Measurements from ENCODE around the gene IL3RA.
"Not testable (repeated sequence)": the region's sequence is repeated elsewhere in the genome, so short reads cannot be mapped to it uniquely, and the experiment has no call there.

IL3RA gene

DNA sequence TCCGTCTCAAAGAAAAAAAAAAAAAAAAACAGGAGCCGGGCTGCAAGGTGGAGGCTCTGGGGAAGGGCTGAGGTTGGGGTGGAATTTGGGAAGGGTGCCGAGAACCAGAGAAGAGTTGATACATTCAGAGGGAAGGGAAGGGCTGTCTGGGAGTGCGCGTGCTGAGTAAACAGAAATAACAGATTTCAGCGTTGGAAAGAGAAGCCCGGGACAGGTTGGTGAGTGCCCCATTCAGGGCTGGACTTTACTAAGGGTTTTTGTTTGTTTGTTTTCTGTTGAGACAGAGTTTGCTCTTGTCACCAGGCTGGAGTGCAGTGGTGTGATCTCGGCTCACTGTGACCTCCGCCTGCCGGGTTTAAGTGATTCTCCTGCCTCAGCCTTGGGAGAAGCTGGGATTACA, 1.7 kb upstream of the IL3RA start:
- Histone ChIP-seq H3K36me3 (ENCODE audit: control insufficient read depth, low read length) (no peaks in the 10 kb centered on the region), H3K4me2 (ENCODE audit: low read length) (no peak overlapping the region), H3K27ac (ENCODE audit: low read depth, low read length) (no peak overlapping the region), H3F3A (ENCODE audit: control insufficient read depth, insufficient read depth) (0 out of 2 replicates have a peak, but pooled peaks cover 5% of the 10 kb centered on the region), H3K4me3 (ENCODE audit: low read length) (no peak overlapping the region), H3K9me3 (ENCODE audit: control insufficient read depth, insufficient read depth, low read length) (peaks cover 7% of the 10 kb centered on the region; the same call in 1 of the 2 replicates), H3K79me2 (ENCODE audit: control insufficient read depth, low read length) (no peaks in the 10 kb centered on the region), H4K20me1 (ENCODE audit: control insufficient read depth, insufficient read depth, low read depth, low read length) (no peaks in the 10 kb centered on the region), H3K27me3 (ENCODE audit: control insufficient read depth, low read length) (peaks cover 9% of the 10 kb centered on the region), H3K9me2 (replicated peaks; ENCODE audit: control insufficient read depth, low read length) (no peaks in the 10 kb centered on the region), H3K4me1 (ENCODE audit: control insufficient read depth, low read length) (peaks cover 44% of the 10 kb centered on the region)
- TF ChIP-seq, protein P1, sequence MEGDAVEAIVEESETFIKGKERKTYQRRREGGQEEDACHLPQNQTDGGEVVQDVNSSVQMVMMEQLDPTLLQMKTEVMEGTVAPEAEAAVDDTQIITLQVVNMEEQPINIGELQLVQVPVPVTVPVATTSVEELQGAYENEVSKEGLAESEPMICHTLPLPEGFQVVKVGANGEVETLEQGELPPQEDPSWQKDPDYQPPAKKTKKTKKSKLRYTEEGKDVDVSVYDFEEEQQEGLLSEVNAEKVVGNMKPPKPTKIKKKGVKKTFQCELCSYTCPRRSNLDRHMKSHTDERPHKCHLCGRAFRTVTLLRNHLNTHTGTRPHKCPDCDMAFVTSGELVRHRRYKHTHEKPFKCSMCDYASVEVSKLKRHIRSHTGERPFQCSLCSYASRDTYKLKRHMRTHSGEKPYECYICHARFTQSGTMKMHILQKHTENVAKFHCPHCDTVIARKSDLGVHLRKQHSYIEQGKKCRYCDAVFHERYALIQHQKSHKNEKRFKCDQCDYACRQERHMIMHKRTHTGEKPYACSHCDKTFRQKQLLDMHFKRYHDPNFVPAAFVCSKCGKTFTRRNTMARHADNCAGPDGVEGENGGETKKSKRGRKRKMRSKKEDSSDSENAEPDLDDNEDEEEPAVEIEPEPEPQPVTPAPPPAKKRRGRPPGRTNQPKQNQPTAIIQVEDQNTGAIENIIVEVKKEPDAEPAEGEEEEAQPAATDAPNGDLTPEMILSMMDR (IDR thresholded peaks at IDR 0.05; ENCODE audit: low read depth, low read length, poor library complexity, severe bottlenecking), result no peak
- no peak for TF ChIP-seq EZH2phosphoT487 (IDR thresholded peaks at IDR 0.05; ENCODE audit: borderline replicate concordance, low read length)

DNA sequence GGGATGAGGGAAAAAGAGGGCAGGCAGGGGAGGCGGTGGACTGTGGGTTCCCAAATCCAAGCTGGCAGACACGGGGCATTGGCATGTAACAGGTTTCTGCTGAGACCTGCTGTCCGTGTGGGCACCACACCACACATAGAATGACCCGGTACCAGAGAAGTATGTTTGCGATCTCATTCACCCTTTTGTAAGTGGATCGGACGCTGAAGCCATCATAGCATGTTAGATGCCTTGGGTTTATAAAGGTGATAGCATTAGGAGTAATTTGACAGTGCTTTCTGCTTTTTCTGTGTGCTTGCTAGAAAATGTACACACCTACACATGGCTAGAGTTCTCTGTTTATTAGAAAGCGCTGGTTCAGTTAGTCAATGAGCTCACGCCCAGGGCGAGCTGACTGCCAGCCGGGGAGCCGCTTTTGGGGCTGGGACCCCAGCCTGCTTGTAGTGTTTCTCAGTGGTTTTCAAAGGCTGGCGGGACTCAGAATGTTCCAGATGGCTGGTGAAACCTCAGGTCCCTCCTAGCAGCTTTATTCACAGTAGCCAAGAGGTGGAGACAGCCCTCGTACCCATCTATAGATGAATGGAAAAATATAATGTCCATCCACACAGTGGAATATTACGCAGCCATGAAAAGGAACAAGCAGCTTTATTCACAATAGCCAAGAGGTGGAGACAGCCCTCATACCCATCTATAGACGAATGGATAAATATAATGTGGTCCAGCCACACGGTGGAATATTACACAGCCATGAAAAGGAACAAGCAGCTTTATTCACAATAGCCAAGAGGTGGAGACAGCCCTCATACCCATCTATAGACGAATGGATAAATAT, 579 bp downstream of the IL3RA start:
- Histone ChIP-seq H4K20me1 (ENCODE audit: control insufficient read depth, insufficient read depth, low read depth, low read length) (no peaks in the 10 kb centered on the region), H3K4me3 (ENCODE audit: low read length) (peak overlapping the region; percentile 11; the same call in 1 of the 2 replicates), H3K4me2 (ENCODE audit: low read length) (peak overlapping the region; percentile 39), H3K9me3 (ENCODE audit: control insufficient read depth, insufficient read depth, low read length) (peaks cover 7% of the 10 kb centered on the region; the same call in 1 of the 2 replicates), H3F3A (ENCODE audit: control insufficient read depth, insufficient read depth) (0 out of 2 replicates have a peak, but pooled peaks cover 5% of the 10 kb centered on the region), H3K27ac (ENCODE audit: low read depth, low read length) (no peak overlapping the region), H3K27me3 (ENCODE audit: control insufficient read depth, low read length) (peaks cover 9% of the 10 kb centered on the region), H3K79me2 (ENCODE audit: control insufficient read depth, low read length) (no peaks in the 10 kb centered on the region), H3K9me2 (replicated peaks; ENCODE audit: control insufficient read depth, low read length) (no peaks in the 10 kb centered on the region), H3K4me1 (ENCODE audit: control insufficient read depth, low read length) (peaks cover 29% of the 10 kb centered on the region), H3K36me3 (ENCODE audit: control insufficient read depth, low read length) (no peaks in the 10 kb centered on the region)
- no peak for TF ChIP-seq EZH2phosphoT487 (IDR thresholded peaks at IDR 0.05; ENCODE audit: borderline replicate concordance, low read length)
- TF ChIP-seq, protein P1 (IDR thresholded peaks at IDR 0.05; ENCODE audit: low read depth, low read length, poor library complexity, severe bottlenecking), result no peak

DNA sequence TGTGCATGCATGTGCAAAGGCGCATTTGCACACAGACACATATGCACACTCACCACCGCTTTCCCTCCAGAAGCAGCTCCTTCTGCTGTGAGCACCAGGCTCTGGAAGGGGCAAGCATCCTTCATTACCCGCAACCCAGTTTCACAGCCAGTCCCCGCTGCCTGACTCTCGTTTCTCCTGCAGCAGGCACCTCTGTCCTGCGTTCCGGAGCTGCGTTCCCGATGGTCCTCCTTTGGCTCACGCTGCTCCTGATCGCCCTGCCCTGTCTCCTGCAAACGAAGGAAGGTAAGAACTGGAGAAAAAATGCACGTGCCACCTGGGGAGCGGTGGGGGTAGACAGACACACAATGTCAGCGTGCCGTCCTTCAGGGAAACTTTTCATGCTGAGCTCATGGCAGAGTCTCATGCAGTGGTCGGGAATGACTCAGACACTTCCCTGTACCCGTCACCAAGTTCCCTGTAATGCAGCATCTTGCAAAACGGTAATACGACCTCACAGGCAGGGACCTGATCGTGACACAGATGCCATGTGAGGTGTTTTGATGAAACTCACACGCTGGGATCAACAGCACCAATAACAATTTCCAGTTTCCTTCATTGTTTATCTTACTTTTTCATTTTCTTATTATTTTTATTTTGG, 5.1 kb downstream of the IL3RA start:
- no peak overlapping the region for H3K27ac ChIP-seq (ENCODE audit: low read depth, low read length)
- TF ChIP-seq, protein P1 (IDR thresholded peaks at IDR 0.05; ENCODE audit: low read depth, low read length, poor library complexity, severe bottlenecking), result no peak
- TF ChIP-seq EZH2phosphoT487 (IDR thresholded peaks at IDR 0.05; ENCODE audit: borderline replicate concordance, low read length), result no peak
- H3K79me2 ChIP-seq (ENCODE audit: control insufficient read depth, low read length), result no peaks in the 10 kb centered on the region
- peaks cover 7% of the 10 kb centered on the region for H3K27me3 ChIP-seq (ENCODE audit: control insufficient read depth, low read length)
- no peak overlapping the region for H3K4me2 ChIP-seq (ENCODE audit: low read length)
- H3K9me2 ChIP-seq (replicated peaks; ENCODE audit: control insufficient read depth, low read length), result no peaks in the 10 kb centered on the region
- no peaks in the 10 kb centered on the region for H3F3A ChIP-seq (ENCODE audit: control insufficient read depth, insufficient read depth)
- no peaks in the 10 kb centered on the region for H4K20me1 ChIP-seq (ENCODE audit: control insufficient read depth, insufficient read depth, low read depth, low read length)
- H3K9me3 ChIP-seq (ENCODE audit: control insufficient read depth, insufficient read depth, low read length), result peaks cover 7% of the 10 kb centered on the region; the same call in 1 of the 2 replicates
- H3K36me3 ChIP-seq (ENCODE audit: control insufficient read depth, low read length), result no peaks in the 10 kb centered on the region
- H3K4me3 ChIP-seq (ENCODE audit: low read length), result no peak overlapping the region
- peaks cover 6% of the 10 kb centered on the region for H3K4me1 ChIP-seq (ENCODE audit: control insufficient read depth, low read length)

DNA sequence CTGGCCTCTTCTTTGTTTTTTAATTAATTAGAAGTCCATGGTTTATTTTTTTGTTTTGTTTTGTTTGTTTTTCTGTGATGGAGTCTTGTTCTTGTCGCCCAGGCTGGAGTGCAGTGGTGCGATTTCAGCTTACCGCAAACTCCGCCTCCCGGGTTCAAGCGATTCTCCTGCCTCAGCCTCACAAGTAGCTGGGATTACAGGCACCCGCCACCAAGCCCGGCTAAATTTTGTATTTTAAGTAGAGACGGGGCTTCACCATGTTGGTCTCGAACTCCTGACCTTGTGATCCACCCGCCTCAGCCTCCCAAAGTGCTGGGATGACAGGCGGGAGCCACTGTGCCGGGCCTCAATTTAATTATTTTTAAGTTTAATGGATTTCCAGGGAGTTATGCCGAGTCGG, 13.0 kb downstream of the IL3RA start:
- not testable (repeated sequence) for H3K79me2 ChIP-seq (ENCODE audit: control insufficient read depth, low read length); H3K4me2 ChIP-seq (ENCODE audit: low read length); H3K4me3 ChIP-seq (ENCODE audit: low read length); H3K27me3 ChIP-seq (ENCODE audit: control insufficient read depth, low read length); H4K20me1 ChIP-seq (ENCODE audit: control insufficient read depth, insufficient read depth, low read depth, low read length); H3K4me1 ChIP-seq (ENCODE audit: control insufficient read depth, low read length); H3K36me3 ChIP-seq (ENCODE audit: control insufficient read depth, low read length); H3K9me3 ChIP-seq (ENCODE audit: control insufficient read depth, insufficient read depth, low read length); H3K27ac ChIP-seq (ENCODE audit: low read depth, low read length); H3K9me2 ChIP-seq (replicated peaks; ENCODE audit: control insufficient read depth, low read length); H3F3A ChIP-seq (ENCODE audit: control insufficient read depth, insufficient read depth)
